Measurements from ENCODE around the gene SNRNP25.
"Not testable (repeated sequence)": the region's sequence is repeated elsewhere in the genome, so short reads cannot be mapped to it uniquely, and the experiment has no call there.

SNRNP25 gene

GRCh38 chr16:42069-42457 is 11.6 kb upstream of the SNRNP25 start:
- no peak for DNase-seq

- DNase-seq: no peak
These were observed 10.9 kb upstream of the SNRNP25 start for GRCh38 chr16:42691-43090.

GRCh38 chr16:43294-43693 is 10.3 kb upstream of the SNRNP25 start:
- DNase-seq: no peak

GRCh38 chr16:44655-45054 is 9.0 kb upstream of the SNRNP25 start:
- no peak for DNase-seq

- DNase-seq: no peak
These were observed 8.2 kb upstream of the SNRNP25 start for GRCh38 chr16:45454-45853.

GRCh38 chr16:46510-46909 is 7.1 kb upstream of the SNRNP25 start:
- not testable (repeated sequence) for DNase-seq

- DNase-seq: no peak
These were observed 6.4 kb upstream of the SNRNP25 start for GRCh38 chr16:47234-47633.

- DNase-seq: no peak
These were observed 2.6 kb upstream of the SNRNP25 start for GRCh38 chr16:50769-51591.

- no peak for DNase-seq
These were observed 581 bp downstream of the SNRNP25 start for GRCh38 chr16:54237-54581.

- DNase-seq: no peak
These were observed 2.0 kb downstream of the SNRNP25 start for GRCh38 chr16:55571-56136.

- no peak for DNase-seq
These were observed 2.8 kb downstream of the SNRNP25 start for GRCh38 chr16:56231-56927.

GRCh38 chr16:57711-58110 is 4.1 kb downstream of the SNRNP25 start:
- DNase-seq: no peak

- DNase-seq: no peak
These were observed 5.1 kb downstream of the SNRNP25 start for GRCh38 chr16:58491-59439.

GRCh38 chr16:59440-60059 is 5.9 kb downstream of the SNRNP25 start:
- no peak for DNase-seq

GRCh38 chr16:60166-60565 is 6.5 kb downstream of the SNRNP25 start:
- no peak for DNase-seq

GRCh38 chr16:60929-61878 is 7.6 kb downstream of the SNRNP25 start:
- no peak for DNase-seq

- no peak for DNase-seq
These were observed 8.3 kb downstream of the SNRNP25 start for GRCh38 chr16:61879-62281.

GRCh38 chr16:62283-62967 is 8.8 kb downstream of the SNRNP25 start:
- DNase-seq: no peak

- DNase-seq: no peak
These were observed 9.4 kb downstream of the SNRNP25 start for GRCh38 chr16:62968-63391.

GRCh38 chr16:63466-63865 is 9.8 kb downstream of the SNRNP25 start:
- DNase-seq: no peak

All from DMS 273 treated with DMSO at 0.1 percent for 48 hours (cell line).